Activated naive CD4-positive, alpha-beta T cell treated with anti-CD3 and anti-CD28 coated beads for 36 hours (primary cell): ENCODE results near the gene HIPK2. TPM values are rescaled to one million over a fixed set of nuclear protein-coding genes. Genes with fewer than 3 reads are reported as not detected.
A peak's percentile ranks its signal among the peaks of the same experiment; 100 is the strongest.

ENCODE experiments used
- CTCF ChIA-PET: fragments of 350-600 bp; sonication (Branson Sonifier 250); formaldehyde crosslinking; loops from one replicate; lab custom pipeline; 2021; ENCODE audit warnings: antibody characterized with exemption; lab: Charles Lee
- DNase-seq: peaks from one replicate; pipeline ENCODE4 v3.0.0-alpha.2; 2020
- H3K27ac Mint-ChIP-seq: one replicate; pipeline ENCODE4 v1.8.0; 2021; ENCODE audit warnings: mild to moderate bottlenecking, mixed read lengths
- H3K27me3 Mint-ChIP-seq: one replicate; pipeline ENCODE4 v1.8.0; 2021; ENCODE audit warnings: low read depth, mixed read lengths
- H3K36me3 Mint-ChIP-seq: one replicate; pipeline ENCODE4 v1.8.0; 2021; ENCODE audit warnings: low read depth, mixed read lengths
- H3K4me1 Mint-ChIP-seq: one replicate; pipeline ENCODE4 v1.8.0; 2021; ENCODE audit warnings: low read depth, mixed read lengths
- H3K4me3 Mint-ChIP-seq: one replicate; pipeline ENCODE4 v1.8.0; 2021; ENCODE audit warnings: mild to moderate bottlenecking, moderate library complexity, mixed read lengths
- H3K9me3 Mint-ChIP-seq: one replicate; pipeline ENCODE4 v1.8.0; 2021; ENCODE audit warnings: mixed read lengths
- intact Hi-C: fragments of 100-400 bp; cut with micrococcal nuclease; formaldehyde crosslinking; loops from one replicate; pipeline ENCODE4 v1.15.1; 2023
- total RNA-seq, 2 experiments: library from RNA; stranded (reverse); gene quantifications; one replicate each; pipeline ENCODE4 v1.2.3, GENCODE V29; 2021

HIPK2 gene
- total RNA-seq, 2 experiments from 2014 or later = 16.8 to 17.3 TPM

DNA sequence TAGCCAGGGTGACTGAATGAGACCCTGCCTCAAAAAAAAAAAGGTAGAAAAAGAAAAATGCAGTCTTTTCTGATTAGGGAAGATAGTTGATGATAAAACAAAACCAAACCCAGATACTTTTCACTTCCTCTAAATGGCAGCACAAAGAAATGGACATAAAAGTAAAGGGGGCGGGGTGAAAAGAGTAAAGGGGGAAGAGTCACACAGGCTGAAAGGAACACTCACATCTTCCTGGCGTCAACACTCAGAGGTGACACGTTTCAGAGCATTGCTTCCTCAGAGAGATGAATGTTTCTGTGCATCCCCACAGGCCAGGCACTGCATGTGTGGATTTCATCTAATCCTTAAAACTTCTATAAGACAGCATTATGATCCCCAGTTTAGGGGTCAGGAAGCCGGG, 81.2 kb downstream of the HIPK2 start:
- DNase-seq = peak; percentile 78
- H3K27ac Mint-ChIP-seq = peak overlapping the region; percentile 81
- CTCF ChIA-PET = interaction anchor here (0.9 kb wide), 1 partner anchor 10 kb away, joined by 3 read pairs; no protein-coding TSS in a partner anchor

GRCh38 chr7:139695588-139695987, 82.2 kb downstream of the HIPK2 start:
- Mint-ChIP-seq H3K36me3 (peaks cover 6% of the 10 kb centered on the region), H3K9me3 (no peaks in the 10 kb centered on the region), H3K27me3 (no peaks in the 10 kb centered on the region), H3K27ac (peak overlapping the region; percentile 81), H3K4me1 (peaks cover 29% of the 10 kb centered on the region), H3K4me3 (no peak overlapping the region)
- intact Hi-C loops = no loop called here
- DNase-seq = no peak
- CTCF ChIA-PET = interaction anchor here (0.6 to 1.2 kb wide), 2 partner anchors 8 to 36 kb away, joined by 3 read pairs; no protein-coding TSS in a partner anchor

More for the DNA sequence above, 81.2 kb downstream of the HIPK2 start:
- intact Hi-C loops = loop anchor here (1.0 kb wide), 6 partner anchors 14 to 78 kb away; no protein-coding TSS in a partner anchor
- H3K4me1 Mint-ChIP-seq = peaks cover 30% of the 10 kb centered on the region
- no peaks in the 10 kb centered on the region for H3K27me3 Mint-ChIP-seq
- peaks cover 7% of the 10 kb centered on the region for H3K36me3 Mint-ChIP-seq
- no peak overlapping the region for H3K4me3 Mint-ChIP-seq
- no peaks in the 10 kb centered on the region for H3K9me3 Mint-ChIP-seq

- no peaks in the 10 kb centered on the region for H3K9me3 Mint-ChIP-seq
- H3K4me1 Mint-ChIP-seq = peaks cover 26% of the 10 kb centered on the region
- H3K36me3 Mint-ChIP-seq = peaks cover 6% of the 10 kb centered on the region
- DNase-seq = no peak
- no peak overlapping the region for H3K27ac Mint-ChIP-seq
- CTCF ChIA-PET = interaction anchor here (0.6 to 1.2 kb wide), 2 partner anchors 9 to 35 kb away, joined by 3 read pairs; no protein-coding TSS in a partner anchor
- H3K4me3 Mint-ChIP-seq = no peak overlapping the region
- intact Hi-C loops = no loop called here
- no peaks in the 10 kb centered on the region for H3K27me3 Mint-ChIP-seq
These were observed 82.7 kb downstream of the HIPK2 start for GRCh38 chr7:139695051-139695450.

DNA sequence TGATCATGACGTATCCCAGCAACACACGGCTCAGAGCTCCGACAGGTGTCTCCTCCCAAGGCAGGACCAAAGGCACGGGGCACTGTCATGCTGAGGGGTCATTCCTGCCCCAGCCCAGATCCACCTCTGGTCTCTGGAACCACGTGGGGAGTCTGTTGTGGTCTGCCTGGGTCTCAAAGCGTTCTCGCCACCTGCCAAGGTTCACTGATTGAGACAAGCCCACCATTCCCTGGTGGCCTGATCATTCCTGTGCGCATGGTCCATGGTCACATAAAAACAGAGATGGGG, 83.5 kb downstream of the HIPK2 start:
- DNase-seq = no peak
- no peak overlapping the region for H3K27ac Mint-ChIP-seq
- H3K4me3 Mint-ChIP-seq = no peak overlapping the region
- H3K27me3 Mint-ChIP-seq = no peaks in the 10 kb centered on the region
- CTCF ChIA-PET = no interaction called here
- H3K9me3 Mint-ChIP-seq = no peaks in the 10 kb centered on the region
- intact Hi-C loops = no loop called here
- H3K4me1 Mint-ChIP-seq = peaks cover 26% of the 10 kb centered on the region
- peaks cover 8% of the 10 kb centered on the region for H3K36me3 Mint-ChIP-seq

GRCh38 chr7:139693651-139694388, 84.0 kb downstream of the HIPK2 start:
- intact Hi-C loops = no loop called here
- H3K9me3 Mint-ChIP-seq = no peaks in the 10 kb centered on the region
- H3K27me3 Mint-ChIP-seq = no peaks in the 10 kb centered on the region
- H3K4me3 Mint-ChIP-seq = no peak overlapping the region
- peaks cover 9% of the 10 kb centered on the region for H3K36me3 Mint-ChIP-seq
- CTCF ChIA-PET = no interaction called here
- peaks cover 26% of the 10 kb centered on the region for H3K4me1 Mint-ChIP-seq
- H3K27ac Mint-ChIP-seq = no peak overlapping the region
- DNase-seq = no peak

- peaks cover 13% of the 10 kb centered on the region for H3K36me3 Mint-ChIP-seq
- CTCF ChIA-PET = no interaction called here
- peaks cover 22% of the 10 kb centered on the region for H3K4me1 Mint-ChIP-seq
- H3K27me3 Mint-ChIP-seq = no peaks in the 10 kb centered on the region
- DNase-seq = no peak
- no peak overlapping the region for H3K4me3 Mint-ChIP-seq
- intact Hi-C loops = no loop called here
- H3K9me3 Mint-ChIP-seq = no peaks in the 10 kb centered on the region
- no peak overlapping the region for H3K27ac Mint-ChIP-seq
These were observed 85.1 kb downstream of the HIPK2 start for GRCh38 chr7:139692723-139693122.

GRCh38 chr7:139691253-139691781, 86.5 kb downstream of the HIPK2 start:
- Mint-ChIP-seq H3K27me3 (no peaks in the 10 kb centered on the region), H3K4me3 (no peak overlapping the region), H3K4me1 (peaks cover 16% of the 10 kb centered on the region), H3K27ac (no peak overlapping the region), H3K9me3 (peaks cover 5% of the 10 kb centered on the region), H3K36me3 (peaks cover 19% of the 10 kb centered on the region)
- CTCF ChIA-PET = no interaction called here
- intact Hi-C loops = no loop called here
- DNase-seq = no peak

DNA sequence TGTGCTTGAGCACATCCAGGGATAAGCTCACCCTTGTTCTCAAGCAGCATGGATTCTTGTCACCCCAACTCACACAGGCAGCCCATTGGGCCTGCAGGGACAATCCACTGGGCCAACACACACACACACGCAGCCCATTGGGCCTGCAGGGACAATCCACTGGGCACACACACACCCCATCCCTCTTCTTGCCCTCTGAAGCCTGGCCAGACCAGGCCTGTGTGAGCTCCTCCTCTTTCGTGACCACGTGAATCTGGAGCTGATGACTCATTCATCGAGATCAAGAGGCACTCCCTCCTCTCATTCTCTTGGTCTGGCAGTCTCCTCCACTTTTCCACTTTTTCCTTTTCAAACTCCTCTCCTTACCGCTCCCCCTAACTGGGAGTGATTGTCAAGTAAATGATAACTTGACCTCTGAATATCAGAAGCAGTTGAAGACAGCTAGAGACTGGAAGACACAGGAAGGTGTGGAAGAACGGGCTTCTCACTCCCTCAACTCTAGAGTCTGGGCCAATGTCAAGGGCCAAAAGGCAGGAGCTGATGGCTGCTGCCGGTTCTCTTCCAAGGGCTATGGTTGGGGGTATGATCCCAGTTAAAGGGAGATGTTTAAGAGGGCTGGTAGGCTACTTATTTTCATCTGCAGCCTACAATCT, 89.7 kb downstream of the HIPK2 start:
- no peaks in the 10 kb centered on the region for H3K27me3 Mint-ChIP-seq
- CTCF ChIA-PET = interaction anchor here (1.1 kb wide), 1 partner anchor 42 kb away, joined by 3 read pairs; no protein-coding TSS in a partner anchor
- H3K4me1 Mint-ChIP-seq = peaks cover 21% of the 10 kb centered on the region
- H3K9me3 Mint-ChIP-seq = peaks cover 11% of the 10 kb centered on the region
- DNase-seq = no peak
- no peak overlapping the region for H3K27ac Mint-ChIP-seq
- H3K36me3 Mint-ChIP-seq = peaks cover 30% of the 10 kb centered on the region
- no peak overlapping the region for H3K4me3 Mint-ChIP-seq
- intact Hi-C loops = loop anchor here (10.0 kb wide), 2 partner anchors 573 to 1217 kb away; no protein-coding TSS in a partner anchor

DNA sequence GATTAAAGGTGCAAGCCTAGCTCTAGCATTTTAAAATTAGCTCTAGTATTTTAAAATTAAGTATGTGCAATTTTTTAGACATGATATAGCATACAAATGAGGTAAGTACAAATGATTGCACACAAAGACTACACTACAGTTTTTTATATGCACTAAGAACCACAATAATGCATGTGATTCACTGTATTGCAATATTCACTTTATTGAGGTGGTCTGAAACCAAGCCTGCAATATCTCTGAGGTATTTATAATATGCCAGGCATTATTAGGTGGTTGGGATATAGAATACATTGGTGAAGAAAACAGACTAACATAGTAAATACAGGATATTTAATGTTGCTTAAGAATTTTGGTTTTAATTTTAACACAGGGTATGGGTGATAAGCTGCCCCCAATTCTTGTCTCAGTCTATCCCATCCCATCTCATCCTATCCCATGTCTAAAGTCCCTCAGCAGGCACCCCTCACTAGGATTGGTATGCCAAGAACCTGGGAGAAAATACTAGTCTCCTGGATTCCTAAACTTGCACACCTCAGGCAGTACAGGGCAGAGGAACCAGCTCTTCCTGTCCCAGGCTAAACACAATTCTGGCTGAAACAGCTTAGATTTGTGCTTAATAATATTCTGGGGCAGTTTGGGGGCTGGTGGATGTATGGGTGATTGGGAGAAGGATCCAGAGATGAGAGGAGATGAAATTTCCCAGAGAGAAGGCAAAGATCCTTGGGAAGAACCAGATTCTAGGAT, 90.4 kb downstream of the HIPK2 start:
- Mint-ChIP-seq H3K27ac (no peak overlapping the region), H3K4me3 (no peak overlapping the region), H3K9me3 (peaks cover 11% of the 10 kb centered on the region), H3K4me1 (peaks cover 28% of the 10 kb centered on the region), H3K27me3 (no peaks in the 10 kb centered on the region), H3K36me3 (peaks cover 30% of the 10 kb centered on the region)
- DNase-seq = no peak
- CTCF ChIA-PET = interaction anchor here (1.1 kb wide), 1 partner anchor 42 kb away, joined by 3 read pairs; no protein-coding TSS in a partner anchor
- intact Hi-C loops = loop anchor here (10.0 kb wide), 2 partner anchors 573 to 1217 kb away; no protein-coding TSS in a partner anchor

GRCh38 chr7:139683137-139683921, 94.5 kb downstream of the HIPK2 start:
- Mint-ChIP-seq H3K4me3 (no peak overlapping the region), H3K9me3 (peaks cover 11% of the 10 kb centered on the region), H3K27ac (no peak overlapping the region), H3K36me3 (peaks cover 22% of the 10 kb centered on the region), H3K4me1 (peaks cover 51% of the 10 kb centered on the region), H3K27me3 (no peaks in the 10 kb centered on the region)
- intact Hi-C loops = loop anchor here (2.0 to 10.0 kb wide), 6 partner anchors 43 to 1221 kb away; partner anchors contain the start of genes KDM7A and RAB19
- CTCF ChIA-PET = interaction anchor here (0.6 to 2.0 kb wide), 2 partner anchors 37 to 600 kb away, joined by 4 to 8 read pairs; no protein-coding TSS in a partner anchor
- DNase-seq = no peak
